ENCODE results near the gene PANX2. TPM values are rescaled to one million over a fixed set of nuclear protein-coding genes. Genes with fewer than 3 reads are reported as not detected.

Gene PANX2
- total and polyA plus RNA-seq, 2 of the 4 experiments (the other 2 are of a cell fraction) = 0.18 to 1.7 TPM

GRCh38 chr22:50229370-50229769, 58.8 kb downstream of the PANX2 start:
- Histone ChIP-seq H4K8ac (ENCODE audit: low read depth in 2 of 2, low read length in 2 of 2) (no peak overlapping the region), H3K4me2 (ENCODE audit: low read depth, low read length) (no peak overlapping the region), H2AK5ac (ENCODE audit: low read depth, low read length) (no peak overlapping the region), H3K23ac (ENCODE audit: low read depth, low read length) (no peak overlapping the region), H2BK15ac (ENCODE audit: low read depth, low read length) (no peak overlapping the region), H3K27ac (ENCODE audit: insufficient read depth, low read length) (no peak overlapping the region), H3K14ac (replicated peaks; ENCODE audit: low read depth, low read length) (no peak overlapping the region), H2BK20ac (ENCODE audit: low read depth, low read length) (no peak overlapping the region), H4K20me1 (ENCODE audit: insufficient read depth, low read length) (peaks cover 10% of the 10 kb centered on the region), H2AK9ac (replicated peaks; ENCODE audit: low read depth, low read length, poor library complexity) (no peak overlapping the region), H3K36me3 (ENCODE audit: control insufficient read depth, insufficient read depth, low read length) (peaks cover 47% of the 10 kb centered on the region), H3K9me3 (ENCODE audit: control insufficient read depth, insufficient read depth, low read length) (no peaks in the 10 kb centered on the region), H3K56ac (ENCODE audit: extremely low read depth, insufficient read depth, low read length) (no peak overlapping the region), H3K9ac (ENCODE audit: low read depth, low read length) (no peak overlapping the region), H3K18ac (ENCODE audit: low read depth, low read length) (no peak overlapping the region), H3K4me3 (ENCODE audit: insufficient read depth, low read depth, low read length) (no peak overlapping the region), H3K79me1 (ENCODE audit: low read depth in 1 of 2, low read length in 2 of 2) (peaks cover 3 to 29% of the 10 kb centered on the region in 2 experiments; a peak in 2 of 4 replicates), H2BK120ac (ENCODE audit: low read depth, low read length) (no peak overlapping the region), H3K9me1 (ENCODE audit: insufficient read depth, low read length) (peaks cover 5% of the 10 kb centered on the region), H3K27me3 (ENCODE audit: control insufficient read depth, insufficient read depth, low read length) (no peaks in the 10 kb centered on the region), H2AFZ (replicated peaks; ENCODE audit: low read length, poor library complexity) (no peak overlapping the region), H3K4ac (ENCODE audit: low read depth, low read length) (no peak overlapping the region), H2BK5ac (ENCODE audit: low read depth, low read length, poor library complexity, severe bottlenecking) (no peak overlapping the region), H4K91ac (ENCODE audit: insufficient read depth, low read depth, low read length) (no peak overlapping the region), H3K4me1 (ENCODE audit: control insufficient read depth, insufficient read depth, low read length) (no peaks in the 10 kb centered on the region), H4K5ac (ENCODE audit: low read depth, low read length) (no peak overlapping the region)
- TF ChIP-seq MXI1 (IDR thresholded peaks at IDR 0.05; ENCODE audit: borderline replicate concordance, low read depth, low read length) (no peak), RAD21 (IDR thresholded peaks at IDR 0.05; ENCODE audit: low read length) (no peak), ELK1 (IDR thresholded peaks at IDR 0.05; ENCODE audit: borderline replicate concordance, low read depth, low read length) (no peak), POLR2A (IDR thresholded peaks at IDR 0.05; ENCODE audit: low read depth, low read length) (no peak)
- no peak for DNase-seq
- no TSS peak for BruUV-seq (replicated peaks)
- no peak for ATAC-seq (ENCODE audit: low read depth)
- in situ Hi-C loops (cut with MboI; ENCODE audit: low sequenced_read_pairs) = no loop called here
- CTCF ChIA-PET = no interaction called here
- dilution Hi-C loops (cut with HindIII; ENCODE audit: low sequenced_read_pairs, unreplicated experiment) = no loop called here
- intact Hi-C loops (cut with micrococcal nuclease) = no loop called here
- POLR2A ChIA-PET (ENCODE audit: unreplicated experiment) = no interaction called here
- WGBS, 2 experiments (ENCODE audit: extremely low coverage in 2 of 2, insufficient read length in 1 of 2) = 92% methylated on average over 13 of the region's 16 CpGs; no CpG with 5 or more reads in 1 of the 2 experiments

Other genes with a start within 250 kb of the PANX2 start
- gene PIM3, start 210.0 kb upstream of the PANX2 start, total RNA-seq (2012; rRNA removed) = 8.6 and 10.3 TPM in 2 replicates
- 24.7 and 28.6 TPM in 2 replicates for gene PIM3, start 210.0 kb upstream of the PANX2 start, polyA plus RNA-seq (2012; rRNA removed)
- gene IL17REL, start 158.0 kb upstream of the PANX2 start, total RNA-seq (2012; rRNA removed) = not detected in 2 replicates
- gene IL17REL, start 158.0 kb upstream of the PANX2 start, polyA plus RNA-seq (2012; rRNA removed) = not detected in 2 replicates
- gene TTLL8, start 112.4 kb upstream of the PANX2 start, total RNA-seq (2012; rRNA removed) = not detected in 2 replicates
- not detected in 2 replicates for gene TTLL8, start 112.4 kb upstream of the PANX2 start, polyA plus RNA-seq (2012; rRNA removed)
- not detected in 2 replicates for gene MLC1, start 85.3 kb upstream of the PANX2 start, total RNA-seq (2012; rRNA removed)
- gene MLC1, start 85.3 kb upstream of the PANX2 start, polyA plus RNA-seq (2012; rRNA removed) = 0.07 and 0.10 TPM in 2 replicates
- 0.72 and 0.83 TPM in 2 replicates for gene MOV10L1, start 80.7 kb upstream of the PANX2 start, total RNA-seq (2012; rRNA removed)
- 0.83 and 1.4 TPM in 2 replicates for gene MOV10L1, start 80.7 kb upstream of the PANX2 start, polyA plus RNA-seq (2012; rRNA removed)
- gene TRABD, start 15.2 kb downstream of the PANX2 start, total RNA-seq (2012; rRNA removed) = 13.4 and 13.9 TPM in 2 replicates
- gene TRABD, start 15.2 kb downstream of the PANX2 start, polyA plus RNA-seq (2012; rRNA removed) = 42.7 and 45.3 TPM in 2 replicates
- 10.3 and 10.4 TPM in 2 replicates for gene SELENOO, start 30.3 kb downstream of the PANX2 start, total RNA-seq (2012; rRNA removed)
- gene SELENOO, start 30.3 kb downstream of the PANX2 start, polyA plus RNA-seq (2012; rRNA removed) = 21.4 and 22.9 TPM in 2 replicates
- gene TUBGCP6, start 74.3 kb downstream of the PANX2 start, total RNA-seq (2012; rRNA removed) = 10.0 and 10.8 TPM in 2 replicates
- gene TUBGCP6, start 74.3 kb downstream of the PANX2 start, polyA plus RNA-seq (2012; rRNA removed) = 28.6 and 30.9 TPM in 2 replicates
- 3.6 and 3.9 TPM in 2 replicates for gene HDAC10, start 80.5 kb downstream of the PANX2 start, total RNA-seq (2012; rRNA removed)
- 35.2 and 35.7 TPM in 2 replicates for gene HDAC10, start 80.5 kb downstream of the PANX2 start, polyA plus RNA-seq (2012; rRNA removed)
- gene MAPK12, start 91.0 kb downstream of the PANX2 start, total RNA-seq (2012; rRNA removed) = 35.6 and 41.0 TPM in 2 replicates
- 56.3 and 59.9 TPM in 2 replicates for gene MAPK12, start 91.0 kb downstream of the PANX2 start, polyA plus RNA-seq (2012; rRNA removed)
- gene MAPK11, start 99.6 kb downstream of the PANX2 start, total RNA-seq (2012; rRNA removed) = 7.5 and 8.1 TPM in 2 replicates
- gene MAPK11, start 99.6 kb downstream of the PANX2 start, polyA plus RNA-seq (2012; rRNA removed) = 14.4 and 16.6 TPM in 2 replicates
- 73.1 and 84.7 TPM in 2 replicates for gene PLXNB2, start 136.9 kb downstream of the PANX2 start, total RNA-seq (2012; rRNA removed)
- 202 and 220 TPM in 2 replicates for gene PLXNB2, start 136.9 kb downstream of the PANX2 start, polyA plus RNA-seq (2012; rRNA removed)
- gene DENND6B, start 156.3 kb downstream of the PANX2 start, total RNA-seq (2012; rRNA removed) = 0.36 and 0.56 TPM in 2 replicates
- 4.9 and 5.3 TPM in 2 replicates for gene DENND6B, start 156.3 kb downstream of the PANX2 start, polyA plus RNA-seq (2012; rRNA removed)
- gene PPP6R2, start 172.6 kb downstream of the PANX2 start, total RNA-seq (2012; rRNA removed) = 49.4 and 51.6 TPM in 2 replicates
- 46.9 and 49.2 TPM in 2 replicates for gene PPP6R2, start 172.6 kb downstream of the PANX2 start, polyA plus RNA-seq (2012; rRNA removed)

All from IMR-90 (cell line).